Fibroblast of skin of scalp (primary cell): ENCODE results near the gene UGT1A4. TPM values are rescaled to one million over a fixed set of nuclear protein-coding genes. Genes with fewer than 3 reads are reported as not detected.

ENCODE experiments used
- DNase-seq: peaks from one replicate; pipeline ENCODE4 v3.0.0-alpha.2; 2013
- polyA plus RNA-seq, 2 experiments: library from polyadenylated mRNA; unstranded; fragments of 120-200 nt; gene quantifications; one replicate each; pipeline ENCODE4 v1.2.1, GENCODE V29; 2013; ENCODE audit not compliant: insufficient read length in 2 of 2

UGT1A4 gene
- polyA plus RNA-seq (2013, experiment 1 of 2; ENCODE audit: insufficient read length): not detected
- polyA plus RNA-seq (2013, experiment 2 of 2; ENCODE audit: insufficient read length): not detected

- DNase-seq: no peak
Observed at GRCh38 chr2:233718552-233718951, at the start of gene UGT1A4. UGT1A4 (plus strand) TSS chr2:233718736; CDS start chr2:233718821, 85 bp downstream.

- no peak for DNase-seq
Observed at GRCh38 chr2:233671290-233672161, 47.0 kb upstream of the UGT1A4 start, which contains the start of gene UGT1A9. UGT1A9 (plus strand) TSS chr2:233671898; CDS start chr2:233671935, 37 bp downstream.

DNA sequence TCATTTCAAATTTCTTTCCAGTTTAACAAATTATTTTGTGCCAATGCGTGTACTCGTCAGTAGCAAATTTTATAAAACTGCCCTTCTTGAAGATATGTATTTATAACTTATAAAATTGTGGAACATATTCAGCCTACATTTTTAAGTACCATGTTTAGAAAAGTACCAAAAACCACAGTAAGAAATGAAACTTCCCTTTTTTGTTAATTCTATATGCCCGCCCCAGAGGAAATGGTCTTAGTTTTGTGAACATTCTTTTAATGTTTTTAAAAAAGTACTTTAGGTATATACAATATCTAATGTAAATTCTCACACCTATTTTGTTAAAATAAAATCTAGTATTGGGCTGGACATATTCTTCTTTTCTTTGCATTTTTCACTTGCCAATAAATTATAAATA lies 45.6 kb upstream of the UGT1A4 start:
- DNase-seq: no peak

DNA sequence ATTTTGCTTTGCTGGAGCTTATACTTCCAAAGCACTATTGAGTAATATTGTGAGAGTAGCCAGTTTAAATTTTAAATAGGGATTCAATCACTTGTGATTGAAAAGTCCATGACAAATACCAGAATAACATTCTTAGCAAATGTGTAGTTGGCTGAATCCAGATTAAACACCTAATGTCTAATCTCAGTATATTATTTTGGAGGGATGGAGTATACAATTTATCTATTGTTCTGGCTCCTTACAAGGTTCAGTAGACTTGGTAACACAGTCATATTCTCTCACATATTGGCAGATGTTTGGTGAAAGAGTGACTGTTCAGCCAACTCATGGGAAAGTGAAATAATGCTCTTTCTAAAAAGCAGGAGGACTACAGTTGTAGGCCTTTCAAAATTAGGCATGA lies 44.6 kb upstream of the UGT1A4 start:
- DNase-seq: no peak

DNA sequence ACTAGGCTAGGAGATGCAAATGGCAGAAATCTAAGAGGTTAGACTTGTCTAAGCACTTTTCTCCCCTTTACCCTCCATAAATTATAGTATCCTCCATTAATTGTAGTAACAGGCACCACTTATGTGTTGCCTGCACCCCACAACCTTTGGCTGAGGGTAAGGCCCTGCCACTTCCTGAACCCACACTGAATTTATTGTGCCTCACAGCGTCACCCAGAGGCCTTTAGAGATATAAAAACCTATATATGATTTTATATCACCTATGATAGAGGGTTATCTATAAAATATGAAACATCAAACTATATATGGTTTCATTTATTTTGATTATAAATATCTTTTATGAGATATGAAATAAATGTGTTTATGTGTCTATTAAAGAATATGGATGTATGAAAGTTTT lies 44.2 kb upstream of the UGT1A4 start:
- DNase-seq: no peak

- DNase-seq: no peak
Observed at GRCh38 chr2:233674995-233675394, 43.5 kb upstream of the UGT1A4 start.

- DNase-seq: peak; percentile 64
Observed at GRCh38 chr2:233676046-233676445, 42.5 kb upstream of the UGT1A4 start.

GRCh38 chr2:233679196-233679595 lies 39.3 kb upstream of the UGT1A4 start:
- DNase-seq: no peak

DNA sequence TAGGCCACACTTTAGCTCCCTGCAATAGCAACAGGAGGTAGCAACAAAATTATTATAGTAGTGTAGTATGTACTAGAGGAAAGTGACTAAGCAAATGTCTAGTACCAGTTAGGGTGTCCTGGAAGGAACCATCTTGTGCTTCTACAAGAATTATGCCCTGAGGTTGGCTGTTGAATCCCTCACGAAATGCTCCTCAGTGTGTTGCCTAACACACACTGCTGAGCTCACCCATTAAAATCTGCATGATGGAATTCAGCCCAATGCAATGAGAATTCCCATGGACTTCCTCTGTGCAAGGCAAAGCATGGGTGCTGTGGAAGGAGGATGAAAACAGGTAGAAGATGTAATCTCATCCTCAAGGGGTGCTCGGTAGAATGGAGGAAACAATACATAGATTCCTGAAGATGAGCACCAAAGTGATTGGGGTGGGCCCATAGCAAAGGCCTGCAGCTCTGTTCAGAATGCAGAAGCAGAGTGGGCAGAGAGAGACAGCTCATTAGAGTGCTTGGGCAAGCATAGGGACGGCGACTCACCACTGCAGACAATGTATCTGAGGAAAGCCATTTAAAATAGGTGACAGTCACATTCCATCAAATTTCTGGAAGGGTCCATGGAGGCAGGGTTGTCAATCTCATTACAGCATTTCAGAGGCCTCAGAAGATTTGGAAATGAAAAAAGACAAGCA lies 38.0 kb upstream of the UGT1A4 start:
- no peak for DNase-seq

GRCh38 chr2:233681521-233682099 lies 36.9 kb upstream of the UGT1A4 start, which contains the start of gene UGT1A7:
UGT1A7 (plus strand) TSS chr2:233681901; CDS start chr2:233681938, 37 bp downstream.
- DNase-seq: no peak

GRCh38 chr2:233684640-233685039 lies 33.9 kb upstream of the UGT1A4 start:
- DNase-seq: no peak

DNA sequence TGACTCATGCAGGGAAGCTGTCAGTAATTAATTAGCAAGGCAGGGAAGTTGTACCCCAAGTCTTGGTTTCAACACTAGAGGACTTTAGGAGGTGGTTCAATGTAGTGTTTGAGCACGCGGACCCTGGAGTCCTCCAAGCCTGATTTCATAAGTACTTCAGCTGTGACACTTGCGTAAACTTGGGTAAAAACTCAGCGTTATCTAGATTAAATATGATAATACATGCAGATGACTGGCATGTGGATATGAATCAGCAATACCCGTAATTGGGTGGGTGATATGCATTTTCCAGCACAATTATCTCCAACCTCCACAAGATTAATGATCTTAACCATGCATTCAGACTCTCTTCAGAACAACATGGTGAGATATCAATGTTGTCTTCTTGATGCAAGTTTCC lies 31.6 kb upstream of the UGT1A4 start:
- DNase-seq: no peak

- DNase-seq: no peak
Observed at GRCh38 chr2:233688341-233688740, 30.2 kb upstream of the UGT1A4 start.

GRCh38 chr2:233689031-233689430 lies 29.5 kb upstream of the UGT1A4 start:
- no peak for DNase-seq

GRCh38 chr2:233689501-233689900 lies 29.0 kb upstream of the UGT1A4 start:
- no peak for DNase-seq

- no peak for DNase-seq
Observed at GRCh38 chr2:233690444-233690843, 28.1 kb upstream of the UGT1A4 start.

DNA sequence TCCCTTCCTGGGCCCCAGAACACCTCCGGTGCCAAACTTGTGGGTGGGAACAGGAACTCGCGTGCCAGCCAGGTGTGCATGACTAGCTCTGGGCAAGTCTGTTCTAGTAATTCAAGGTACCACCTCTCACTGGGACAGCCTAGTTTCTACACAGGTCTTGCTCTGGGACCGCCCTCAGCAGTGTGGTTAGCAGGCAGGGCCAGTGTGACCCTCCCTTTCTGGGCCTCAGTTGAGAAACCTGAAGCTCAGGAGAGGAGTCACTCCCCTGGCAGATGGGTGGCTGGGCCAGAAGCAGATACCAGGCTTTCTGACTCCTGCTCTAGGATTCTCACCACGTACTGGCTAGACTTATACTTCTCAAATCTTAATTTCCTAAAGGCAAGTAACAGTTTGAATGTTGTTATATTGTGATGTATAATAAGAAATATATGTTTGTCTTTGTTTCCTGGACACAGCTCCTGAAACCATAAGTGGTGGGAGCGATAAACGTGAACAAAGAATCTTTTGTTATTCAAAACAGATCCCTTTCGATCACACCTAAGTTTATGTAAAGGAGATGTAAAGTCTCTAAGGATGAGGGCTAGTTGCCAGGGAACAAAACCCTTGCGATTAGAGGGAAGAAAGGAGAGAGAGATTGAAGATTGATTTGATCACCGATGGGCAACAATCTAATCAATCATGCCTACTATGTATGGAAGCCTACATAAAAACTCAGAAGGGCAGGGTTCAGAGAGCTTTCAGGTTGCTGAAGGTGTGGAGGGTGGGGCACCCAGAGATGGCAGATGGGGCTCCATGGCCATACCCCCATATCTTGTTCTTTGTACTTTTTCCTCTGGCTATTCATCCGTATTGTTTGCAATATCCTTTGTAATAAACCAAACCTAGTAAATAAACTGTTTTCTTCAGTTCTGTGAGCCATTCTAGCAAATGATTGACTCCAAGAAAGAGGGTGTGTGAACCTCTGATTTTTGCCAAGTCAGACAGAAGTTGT lies 26.8 kb upstream of the UGT1A4 start:
- no peak for DNase-seq

DNA sequence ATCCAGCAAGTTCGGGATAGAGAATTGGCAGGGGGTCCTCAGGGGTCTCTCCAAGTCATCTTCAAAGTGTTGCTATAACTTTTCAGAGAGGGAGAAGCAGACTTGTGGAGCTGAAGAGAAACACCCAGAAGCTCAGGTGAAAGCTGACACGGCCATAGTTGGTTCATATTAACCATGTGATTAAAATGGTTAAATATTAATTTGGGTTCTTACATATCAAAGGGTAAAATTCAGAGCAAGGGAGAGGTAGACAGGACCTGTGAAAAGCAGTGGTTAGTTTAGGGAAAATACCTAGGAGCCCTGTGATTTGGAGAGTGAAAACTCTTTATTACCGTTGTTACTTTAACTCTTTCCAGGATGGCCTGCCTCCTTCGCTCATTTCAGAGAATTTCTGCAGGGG lies 25.9 kb upstream of the UGT1A4 start, which contains the start of gene UGT1A6:
Gene UGT1A6 (plus strand): TSS at position 243 of the 400 bp plus-strand sequence. CDS start 115 bp downstream, at position 358.
- DNase-seq: no peak

DNA sequence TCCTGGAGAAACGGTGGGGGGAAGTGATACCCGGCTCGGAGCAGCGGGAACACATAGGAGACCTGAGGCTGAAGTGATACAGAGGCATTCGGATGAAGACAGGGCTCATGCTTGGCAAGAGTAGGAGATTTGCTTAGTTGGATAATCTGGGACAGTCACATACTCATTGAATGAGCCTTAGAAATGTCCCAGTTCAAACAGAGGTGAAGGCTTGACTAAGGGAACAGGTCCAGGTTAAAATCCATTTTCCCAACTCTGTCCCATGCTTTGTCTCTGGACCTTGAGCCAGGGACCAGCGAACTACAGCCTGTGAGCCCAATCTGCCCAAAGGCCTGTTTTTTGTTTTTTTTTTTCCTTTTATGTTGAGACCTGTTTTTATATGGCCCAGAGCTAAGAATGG lies 24.6 kb upstream of the UGT1A4 start:
- DNase-seq: no peak

GRCh38 chr2:233698740-233699139 lies 19.8 kb upstream of the UGT1A4 start:
- DNase-seq: no peak

GRCh38 chr2:233699424-233700027 lies 19.0 kb upstream of the UGT1A4 start:
- DNase-seq: no peak
